Measurements from ENCODE around the gene SIGLEC9. TPM values are rescaled to one million over a fixed set of nuclear protein-coding genes. Genes with fewer than 3 reads are reported as not detected.
A peak's percentile ranks its signal among the peaks of the same experiment; 100 is the strongest.

The SIGLEC9 gene
- polyA plus RNA-seq, 4 donors, result 0.81 to 3.4 (median 1.0) TPM

DNA sequence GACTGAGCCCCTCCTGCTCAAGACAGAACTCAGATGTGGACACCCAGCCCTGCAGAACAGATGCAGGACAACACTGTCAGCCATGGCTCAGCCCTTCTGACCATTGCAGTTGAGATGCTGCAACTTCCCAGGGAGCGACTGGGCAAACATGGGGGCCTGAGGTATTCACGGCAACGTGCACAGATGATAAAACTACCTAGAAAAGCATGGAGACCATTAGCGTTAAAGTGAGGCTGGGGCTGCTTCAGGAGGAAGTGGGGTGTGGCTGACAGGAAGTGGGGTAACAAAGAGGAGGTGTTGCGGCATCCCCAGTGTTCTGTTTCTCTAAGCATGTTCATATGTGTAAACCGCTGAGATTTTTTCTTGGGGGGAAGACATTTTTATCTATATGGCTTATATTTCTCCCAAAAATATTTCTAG is 1.3 kb upstream of the SIGLEC9 start:
- no peaks in the 10 kb centered on the region for H3K4me1 ChIP-seq (ENCODE audit: control insufficient read depth in 3 of 3, insufficient read depth in 2 of 3, low read depth in 1 of 3, low read length in 2 of 3)
- peaks cover 0 to 2% (median 0%) of the 10 kb centered on the region in 3 donors for H3K27me3 ChIP-seq (ENCODE audit: control insufficient read depth in 3 of 3, insufficient read depth in 3 of 3, low read length in 3 of 3)
- H3K27ac ChIP-seq (ENCODE audit: low read depth in 1 of 3, low read length in 2 of 3), result peak overlapping the region in 1 of 3 donors; percentile 47
- no peak for FAIRE-seq
- H3K36me3 ChIP-seq (ENCODE audit: control insufficient read depth in 3 of 3, insufficient read depth in 2 of 3, low read depth in 1 of 3, low read length in 3 of 3), result no peaks in the 10 kb centered on the region
- no peak for DNase-seq
- H3K4me3 ChIP-seq (ENCODE audit: low read depth in 1 of 3, low read length in 3 of 3), result no peak overlapping the region
- no peaks in the 10 kb centered on the region for H3K9me3 ChIP-seq (ENCODE audit: control insufficient read depth in 2 of 2, insufficient read depth in 1 of 2, low read depth in 1 of 2, low read length in 1 of 2)
- WGBS, 3 donors, result 34 to 62% (median 54%) methylated on average over 6 of the region's 6 CpGs

DNA sequence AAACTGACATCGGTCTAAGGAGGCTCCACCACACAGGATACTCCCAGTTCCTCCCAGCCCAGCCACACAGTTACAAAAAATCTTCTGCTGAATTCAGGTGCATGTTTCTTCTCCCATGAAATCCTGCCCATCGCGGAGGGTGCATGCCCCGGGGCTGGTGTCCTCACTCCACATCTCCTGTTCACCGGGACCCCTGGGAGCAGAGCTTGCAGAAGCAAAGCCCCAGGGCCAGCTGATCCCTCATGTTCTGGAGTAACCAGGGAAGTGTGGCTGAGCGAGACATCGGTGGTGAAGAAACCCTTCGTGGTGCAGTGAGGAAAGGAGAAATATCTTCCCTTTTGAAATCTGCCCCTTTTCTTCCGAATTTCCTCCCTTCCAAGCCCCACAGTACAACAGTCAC is 904 bp upstream of the SIGLEC9 start:
- Histone ChIP-seq H3K9me3 (ENCODE audit: control insufficient read depth in 2 of 2, insufficient read depth in 1 of 2, low read depth in 1 of 2, low read length in 1 of 2) (no peaks in the 10 kb centered on the region), H3K27ac (ENCODE audit: low read depth in 1 of 3, low read length in 2 of 3) (no peak overlapping the region), H3K4me1 (ENCODE audit: control insufficient read depth in 3 of 3, insufficient read depth in 2 of 3, low read depth in 1 of 3, low read length in 2 of 3) (peaks cover 0 to 3% (median 0%) of the 10 kb centered on the region in 3 donors), H3K4me3 (ENCODE audit: low read depth in 1 of 3, low read length in 3 of 3) (no peak overlapping the region), H3K36me3 (ENCODE audit: control insufficient read depth in 3 of 3, insufficient read depth in 2 of 3, low read depth in 1 of 3, low read length in 3 of 3) (no peaks in the 10 kb centered on the region), H3K27me3 (ENCODE audit: control insufficient read depth in 3 of 3, insufficient read depth in 3 of 3, low read length in 3 of 3) (peaks cover 0 to 2% (median 0%) of the 10 kb centered on the region in 3 donors)
- FAIRE-seq (no peak), DNase-seq (no peak)
- WGBS, 3 donors, result 74 to 78% (median 78%) methylated on average over 9 of the region's 9 CpGs

DNA sequence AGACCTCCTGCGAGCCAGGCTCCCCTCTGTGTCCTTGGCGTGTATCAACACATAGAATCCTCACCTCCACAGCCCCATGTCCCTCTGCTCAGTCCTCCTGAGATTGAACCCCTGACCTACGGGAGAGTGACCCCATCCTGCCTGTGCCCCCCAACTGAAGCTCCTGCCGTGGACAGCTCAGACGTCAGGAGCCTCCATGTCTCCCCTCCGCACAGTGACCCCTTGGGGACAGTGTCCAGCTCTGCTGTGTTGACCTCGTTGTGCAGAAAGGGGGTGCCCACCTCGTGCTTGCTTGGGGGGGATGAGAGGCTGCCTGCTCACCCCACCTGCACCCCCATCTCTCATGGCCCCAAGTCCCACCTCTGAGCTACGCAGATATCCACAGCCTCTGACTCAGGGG is 490 bp upstream of the SIGLEC9 start:
- FAIRE-seq (no peak), DNase-seq (no peak)
- peak overlapping the region in 1 of 3 donors; percentile 32 for H3K27ac ChIP-seq (ENCODE audit: low read depth in 1 of 3, low read length in 2 of 3)
- H3K4me3 ChIP-seq (ENCODE audit: low read depth in 1 of 3, low read length in 3 of 3), result no peak overlapping the region
- no peaks in the 10 kb centered on the region for H3K36me3 ChIP-seq (ENCODE audit: control insufficient read depth in 3 of 3, insufficient read depth in 2 of 3, low read depth in 1 of 3, low read length in 3 of 3)
- peaks cover 0 to 2% (median 0%) of the 10 kb centered on the region in 3 donors for H3K27me3 ChIP-seq (ENCODE audit: control insufficient read depth in 3 of 3, insufficient read depth in 3 of 3, low read length in 3 of 3)
- no peaks in the 10 kb centered on the region for H3K9me3 ChIP-seq (ENCODE audit: control insufficient read depth in 2 of 2, insufficient read depth in 1 of 2, low read depth in 1 of 2, low read length in 1 of 2)
- 73 to 86% (median 81%) methylated on average over 9 of the region's 9 CpGs for WGBS, 3 donors
- peaks cover 0 to 3% (median 0%) of the 10 kb centered on the region in 3 donors for H3K4me1 ChIP-seq (ENCODE audit: control insufficient read depth in 3 of 3, insufficient read depth in 2 of 3, low read depth in 1 of 3, low read length in 2 of 3)

DNA sequence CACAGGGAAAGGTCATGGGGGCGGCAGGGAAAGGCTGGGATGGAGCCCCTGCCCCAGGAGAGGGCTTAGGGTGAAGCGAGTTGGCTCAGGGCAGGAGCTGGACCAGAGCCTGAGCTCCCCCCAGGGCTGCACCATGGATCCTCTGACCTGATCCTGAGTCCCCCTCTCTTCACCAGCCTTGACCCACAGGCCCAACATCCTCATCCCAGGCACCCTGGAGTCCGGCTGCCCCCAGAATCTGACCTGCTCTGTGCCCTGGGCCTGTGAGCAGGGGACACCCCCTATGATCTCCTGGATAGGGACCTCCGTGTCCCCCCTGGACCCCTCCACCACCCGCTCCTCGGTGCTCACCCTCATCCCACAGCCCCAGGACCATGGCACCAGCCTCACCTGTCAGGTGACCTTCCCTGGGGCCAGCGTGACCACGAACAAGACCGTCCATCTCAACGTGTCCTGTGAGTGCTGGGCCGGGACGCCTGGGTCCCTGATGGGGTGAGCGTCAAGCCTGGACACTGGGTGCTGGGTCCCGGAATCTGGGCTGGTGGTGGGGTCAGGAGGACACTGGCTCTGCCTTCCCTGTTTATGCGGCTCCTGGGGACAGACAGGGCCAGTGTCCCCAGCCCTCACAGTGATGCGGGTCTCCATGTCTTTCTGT is 842 bp downstream of the SIGLEC9 start:
- H3K27ac ChIP-seq (ENCODE audit: low read depth in 1 of 3, low read length in 2 of 3), result peak overlapping the region in 1 of 3 donors; percentile 27
- no peaks in the 10 kb centered on the region for H3K36me3 ChIP-seq (ENCODE audit: control insufficient read depth in 3 of 3, insufficient read depth in 2 of 3, low read depth in 1 of 3, low read length in 3 of 3)
- peaks cover 0 to 3% (median 0%) of the 10 kb centered on the region in 3 donors for H3K4me1 ChIP-seq (ENCODE audit: control insufficient read depth in 3 of 3, insufficient read depth in 2 of 3, low read depth in 1 of 3, low read length in 2 of 3)
- DNase-seq (no peak), FAIRE-seq (no peak)
- peaks cover 0 to 2% (median 0%) of the 10 kb centered on the region in 3 donors for H3K27me3 ChIP-seq (ENCODE audit: control insufficient read depth in 3 of 3, insufficient read depth in 3 of 3, low read length in 3 of 3)
- no peak overlapping the region for H3K4me3 ChIP-seq (ENCODE audit: low read depth in 1 of 3, low read length in 3 of 3)
- WGBS, 3 donors, result 81 to 93% (median 83%) methylated on average over 15 to 16 of the region's 16 CpGs
- H3K9me3 ChIP-seq (ENCODE audit: control insufficient read depth in 2 of 2, insufficient read depth in 1 of 2, low read depth in 1 of 2, low read length in 1 of 2), result no peaks in the 10 kb centered on the region

DNA sequence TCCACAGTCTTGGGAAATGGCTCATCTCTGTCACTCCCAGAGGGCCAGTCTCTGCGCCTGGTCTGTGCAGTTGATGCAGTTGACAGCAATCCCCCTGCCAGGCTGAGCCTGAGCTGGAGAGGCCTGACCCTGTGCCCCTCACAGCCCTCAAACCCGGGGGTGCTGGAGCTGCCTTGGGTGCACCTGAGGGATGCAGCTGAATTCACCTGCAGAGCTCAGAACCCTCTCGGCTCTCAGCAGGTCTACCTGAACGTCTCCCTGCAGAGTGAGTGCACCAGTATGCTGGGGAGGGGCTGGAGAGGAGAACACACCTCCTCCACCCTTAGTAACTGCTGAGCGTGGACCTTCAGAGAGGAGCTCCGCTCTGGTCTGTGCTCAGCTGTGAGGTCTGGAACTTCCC is 2.3 kb downstream of the SIGLEC9 start:
- DNase-seq, result no peak
- Histone ChIP-seq H3K27me3 (ENCODE audit: control insufficient read depth in 3 of 3, insufficient read depth in 3 of 3, low read length in 3 of 3) (peaks cover 0 to 2% (median 0%) of the 10 kb centered on the region in 3 donors), H3K36me3 (ENCODE audit: control insufficient read depth in 3 of 3, insufficient read depth in 2 of 3, low read depth in 1 of 3, low read length in 3 of 3) (no peaks in the 10 kb centered on the region), H3K4me3 (ENCODE audit: low read depth in 1 of 3, low read length in 3 of 3) (no peak overlapping the region), H3K4me1 (ENCODE audit: control insufficient read depth in 3 of 3, insufficient read depth in 2 of 3, low read depth in 1 of 3, low read length in 2 of 3) (peaks cover 0 to 5% (median 0%) of the 10 kb centered on the region in 3 donors), H3K9me3 (ENCODE audit: control insufficient read depth in 2 of 2, insufficient read depth in 1 of 2, low read depth in 1 of 2, low read length in 1 of 2) (no peaks in the 10 kb centered on the region), H3K27ac (ENCODE audit: low read depth in 1 of 3, low read length in 2 of 3) (no peak overlapping the region)
- FAIRE-seq, result no peak
- 56 to 66% (median 64%) methylated on average over 6 of the region's 6 CpGs for WGBS, 3 donors

DNA sequence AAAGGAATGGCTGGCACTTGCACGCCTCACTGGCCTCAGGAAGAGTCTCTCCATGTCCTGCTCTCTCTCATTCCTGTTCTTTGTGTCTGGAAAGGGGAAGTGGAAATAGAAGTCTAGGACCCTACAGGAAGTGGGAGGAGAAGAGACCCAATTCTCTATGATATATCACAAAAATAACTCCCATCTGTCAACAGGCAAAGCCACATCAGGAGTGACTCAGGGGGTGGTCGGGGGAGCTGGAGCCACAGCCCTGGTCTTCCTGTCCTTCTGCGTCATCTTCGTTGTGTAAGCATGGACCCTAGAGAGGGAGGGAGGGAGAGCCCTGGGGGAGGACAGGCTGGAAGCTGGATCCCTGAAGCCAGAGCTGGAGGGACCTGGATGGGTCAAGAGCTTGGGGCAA is 3.0 kb downstream of the SIGLEC9 start:
- peak overlapping the region in 1 of 3 donors; percentile 38 for H3K27ac ChIP-seq (ENCODE audit: low read depth in 1 of 3, low read length in 2 of 3)
- FAIRE-seq (no peak), DNase-seq (no peak)
- H3K4me1 ChIP-seq (ENCODE audit: control insufficient read depth in 3 of 3, insufficient read depth in 2 of 3, low read depth in 1 of 3, low read length in 2 of 3), result peaks cover 0 to 7% (median 0%) of the 10 kb centered on the region in 3 donors
- no peaks in the 10 kb centered on the region for H3K27me3 ChIP-seq (ENCODE audit: control insufficient read depth in 3 of 3, insufficient read depth in 3 of 3, low read length in 3 of 3)
- 64 to 80% (median 74%) methylated on average over 4 of the region's 4 CpGs for WGBS, 3 donors
- H3K9me3 ChIP-seq (ENCODE audit: control insufficient read depth in 2 of 2, insufficient read depth in 1 of 2, low read depth in 1 of 2, low read length in 1 of 2), result no peaks in the 10 kb centered on the region
- no peaks in the 10 kb centered on the region for H3K36me3 ChIP-seq (ENCODE audit: control insufficient read depth in 3 of 3, insufficient read depth in 2 of 3, low read depth in 1 of 3, low read length in 3 of 3)
- no peak overlapping the region for H3K4me3 ChIP-seq (ENCODE audit: low read depth in 1 of 3, low read length in 3 of 3)

DNA sequence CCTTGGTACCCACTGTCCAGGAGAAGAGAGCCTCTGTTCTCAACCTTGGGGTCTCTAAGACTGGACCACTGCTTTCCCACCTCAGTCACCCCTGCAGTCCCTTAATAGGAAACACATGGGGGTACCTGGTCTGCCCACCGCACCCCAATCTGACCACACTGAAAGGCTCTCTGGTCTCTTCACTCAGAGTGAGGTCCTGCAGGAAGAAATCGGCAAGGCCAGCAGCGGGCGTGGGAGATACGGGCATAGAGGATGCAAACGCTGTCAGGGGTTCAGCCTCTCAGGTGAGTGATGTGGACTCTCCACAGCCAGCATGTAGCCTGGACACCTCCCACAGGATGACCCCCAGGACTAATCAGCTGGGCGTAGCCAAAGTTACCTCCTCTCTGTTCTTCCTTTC is 3.5 kb downstream of the SIGLEC9 start:
- no peak overlapping the region for H3K4me3 ChIP-seq (ENCODE audit: low read depth in 1 of 3, low read length in 3 of 3)
- no peaks in the 10 kb centered on the region for H3K36me3 ChIP-seq (ENCODE audit: control insufficient read depth in 3 of 3, insufficient read depth in 2 of 3, low read depth in 1 of 3, low read length in 3 of 3)
- H3K27me3 ChIP-seq (ENCODE audit: control insufficient read depth in 3 of 3, insufficient read depth in 3 of 3, low read length in 3 of 3), result no peaks in the 10 kb centered on the region
- no peak for FAIRE-seq
- no peaks in the 10 kb centered on the region for H3K9me3 ChIP-seq (ENCODE audit: control insufficient read depth in 2 of 2, insufficient read depth in 1 of 2, low read depth in 1 of 2, low read length in 1 of 2)
- DNase-seq, result no peak
- WGBS, 3 donors, result 81 to 84% (median 84%) methylated on average over 7 of the region's 7 CpGs
- peaks cover 0 to 7% (median 0%) of the 10 kb centered on the region in 3 donors for H3K4me1 ChIP-seq (ENCODE audit: control insufficient read depth in 3 of 3, insufficient read depth in 2 of 3, low read depth in 1 of 3, low read length in 2 of 3)
- peak overlapping the region in 2 of 3 donors; percentile 20 to 38 for H3K27ac ChIP-seq (ENCODE audit: low read depth in 1 of 3, low read length in 2 of 3)

DNA sequence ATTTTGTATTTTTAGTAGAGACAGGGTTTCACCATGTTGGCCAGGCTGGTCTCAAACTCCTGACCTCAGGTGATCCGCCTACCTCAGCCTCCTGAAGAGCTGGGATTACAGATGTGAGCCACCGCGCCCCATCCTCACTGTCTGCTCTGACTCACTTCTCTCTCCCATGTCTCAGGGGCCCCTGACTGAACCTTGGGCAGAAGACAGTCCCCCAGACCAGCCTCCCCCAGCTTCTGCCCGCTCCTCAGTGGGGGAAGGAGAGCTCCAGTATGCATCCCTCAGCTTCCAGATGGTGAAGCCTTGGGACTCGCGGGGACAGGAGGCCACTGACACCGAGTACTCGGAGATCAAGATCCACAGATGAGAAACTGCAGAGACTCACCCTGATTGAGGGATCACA is 5.0 kb downstream of the SIGLEC9 start:
- Histone ChIP-seq H3K4me3 (ENCODE audit: low read depth in 1 of 3, low read length in 3 of 3) (no peak overlapping the region), H3K36me3 (ENCODE audit: control insufficient read depth in 3 of 3, insufficient read depth in 2 of 3, low read depth in 1 of 3, low read length in 3 of 3) (no peaks in the 10 kb centered on the region), H3K27me3 (ENCODE audit: control insufficient read depth in 3 of 3, insufficient read depth in 3 of 3, low read length in 3 of 3) (no peaks in the 10 kb centered on the region), H3K27ac (ENCODE audit: low read depth in 1 of 3, low read length in 2 of 3) (no peak overlapping the region), H3K4me1 (ENCODE audit: control insufficient read depth in 3 of 3, insufficient read depth in 2 of 3, low read depth in 1 of 3, low read length in 2 of 3) (peaks cover 0 to 7% (median 0%) of the 10 kb centered on the region in 3 donors), H3K9me3 (ENCODE audit: control insufficient read depth in 2 of 2, insufficient read depth in 1 of 2, low read depth in 1 of 2, low read length in 1 of 2) (no peaks in the 10 kb centered on the region)
- DNase-seq, result no peak
- no peak for FAIRE-seq
- 84 to 87% (median 84%) methylated on average over 8 of the region's 8 CpGs for WGBS, 3 donors

Measured in small intestine (tissue), 7 donors.